ENCODE measurements around the gene EGFLAM.

Gene EGFLAM

GRCh38 chr5:38471709-38472108, 213.3 kb downstream of the EGFLAM start:
- no peak for DNase-seq (ENCODE audit: low read depth in 2 of 2)

GRCh38 chr5:38472541-38472940, 214.2 kb downstream of the EGFLAM start:
- no peak for DNase-seq (ENCODE audit: low read depth in 2 of 2)

- DNase-seq (ENCODE audit: low read depth in 2 of 2): no peak
Measured at GRCh38 chr5:38473008-38473407, 214.6 kb downstream of the EGFLAM start.

DNA sequence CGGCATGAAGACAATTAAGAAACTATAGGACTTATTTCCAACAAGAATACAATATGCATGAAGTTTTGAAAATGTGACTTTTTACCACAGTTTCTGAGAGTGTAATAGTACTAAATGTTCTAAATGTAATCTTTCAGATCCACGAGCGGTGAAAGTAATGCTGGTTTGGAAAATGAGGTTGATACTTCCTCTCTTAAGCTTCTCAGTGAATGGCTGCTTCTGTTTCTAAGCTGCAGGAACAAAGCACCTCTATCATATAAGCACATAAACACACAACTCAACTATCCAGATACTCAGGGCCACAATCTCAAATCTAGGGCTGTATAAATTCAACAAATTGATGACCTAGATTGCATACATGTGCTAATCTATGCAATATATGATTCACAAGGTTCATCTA, 219.8 kb downstream of the EGFLAM start:
- DNase-seq (ENCODE audit: low read depth in 2 of 2): no peak

GRCh38 chr5:38478878-38479277, 220.5 kb downstream of the EGFLAM start:
- DNase-seq (ENCODE audit: low read depth in 2 of 2): no peak

- no peak for DNase-seq (ENCODE audit: low read depth in 2 of 2)
Measured at GRCh38 chr5:38479315-38479904, 221.1 kb downstream of the EGFLAM start.

DNA sequence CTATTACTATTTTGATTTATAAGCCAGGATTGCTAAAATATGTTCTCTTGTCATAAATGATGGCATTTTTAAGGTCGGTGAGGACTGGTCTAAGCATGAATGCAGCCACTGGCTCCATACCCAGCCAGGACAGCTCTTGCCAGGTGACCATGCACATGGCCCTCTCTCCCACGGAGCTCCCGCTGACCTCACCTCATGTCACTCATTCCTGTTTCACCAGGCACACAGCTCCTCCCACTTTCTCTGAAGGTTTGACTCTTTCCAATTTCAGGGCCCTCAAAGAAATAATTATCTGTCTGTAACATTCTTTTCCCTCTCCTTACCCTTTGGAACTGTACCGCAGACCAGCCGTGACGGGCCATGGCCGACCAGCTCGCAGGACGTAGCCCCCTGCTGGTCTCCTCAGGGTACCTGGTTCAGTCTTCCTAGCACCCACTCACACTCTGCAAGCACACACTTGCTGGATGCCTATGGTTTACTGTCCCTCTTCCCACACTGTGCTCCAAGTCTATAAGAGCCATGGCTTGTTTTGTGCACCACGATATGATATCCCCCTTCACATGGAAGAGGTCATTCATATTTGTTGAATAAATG, 225.5 kb downstream of the EGFLAM start:
- DNase-seq (ENCODE audit: low read depth in 2 of 2): no peak

DNA sequence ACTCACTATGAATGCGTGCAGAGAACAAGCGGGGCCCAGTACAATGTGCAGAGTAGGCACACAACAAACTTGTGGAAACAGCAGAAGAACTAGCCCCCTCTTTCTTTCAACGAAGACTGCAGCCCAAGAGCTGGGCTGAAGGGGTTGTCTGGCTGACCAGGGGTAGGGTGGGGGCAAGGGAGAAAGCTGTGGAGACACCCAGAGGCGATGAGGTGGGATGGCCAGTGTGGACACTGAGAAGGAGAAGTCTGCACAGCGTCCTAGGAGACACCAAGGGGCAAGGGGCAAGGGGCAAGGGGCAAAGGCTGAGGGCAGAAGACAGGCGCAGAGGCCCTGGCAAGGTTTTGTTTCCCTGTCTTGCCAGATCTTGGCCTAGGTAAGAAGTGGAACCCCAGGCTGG, 235.8 kb downstream of the EGFLAM start:
- DNase-seq (ENCODE audit: low read depth in 2 of 2): no peak

DNA sequence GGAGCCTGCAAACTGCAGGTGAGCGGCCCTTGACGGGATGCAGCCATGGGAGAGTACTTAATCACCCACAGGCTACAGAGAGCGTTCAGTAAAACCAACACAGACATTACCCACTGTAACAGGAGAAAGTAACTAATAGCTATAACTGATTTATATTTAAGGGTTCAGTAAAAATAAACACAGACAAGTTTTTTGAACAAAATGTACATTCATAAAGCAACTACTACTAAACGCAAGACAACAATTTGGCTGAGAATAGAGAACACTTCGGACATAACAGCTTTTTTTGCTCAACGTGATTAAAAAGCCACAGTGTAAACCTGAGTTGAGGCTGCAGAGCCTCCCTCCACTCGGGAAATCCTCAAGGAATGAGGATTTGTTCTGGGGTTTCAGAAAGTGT, 236.4 kb downstream of the EGFLAM start:
- DNase-seq (ENCODE audit: low read depth in 2 of 2): no peak

GRCh38 chr5:38497946-38498345, 239.6 kb downstream of the EGFLAM start:
- DNase-seq (ENCODE audit: low read depth in 2 of 2): no peak

GRCh38 chr5:38500573-38501260, 242.4 kb downstream of the EGFLAM start:
- no peak for DNase-seq (ENCODE audit: low read depth in 2 of 2)

DNA sequence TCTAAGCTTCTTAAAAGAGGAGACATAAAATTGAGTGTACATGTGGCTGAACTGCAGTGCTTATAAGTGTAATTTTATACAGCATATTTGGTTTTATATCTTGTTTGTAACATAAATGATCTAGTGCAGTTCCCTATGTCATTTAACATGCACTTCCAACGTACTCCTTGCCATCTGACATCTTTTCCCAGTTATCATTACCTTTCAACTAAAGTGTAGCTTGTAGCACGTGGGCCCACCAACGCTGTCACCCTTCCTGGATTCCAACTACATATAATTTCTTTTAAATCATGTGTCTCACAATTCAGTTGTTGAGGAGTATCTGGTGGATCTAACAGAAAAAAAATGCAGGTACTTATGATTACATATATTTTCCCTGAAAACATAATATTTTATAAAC, 247.9 kb downstream of the EGFLAM start:
- no peak for DNase-seq (ENCODE audit: low read depth in 2 of 2)

DNA sequence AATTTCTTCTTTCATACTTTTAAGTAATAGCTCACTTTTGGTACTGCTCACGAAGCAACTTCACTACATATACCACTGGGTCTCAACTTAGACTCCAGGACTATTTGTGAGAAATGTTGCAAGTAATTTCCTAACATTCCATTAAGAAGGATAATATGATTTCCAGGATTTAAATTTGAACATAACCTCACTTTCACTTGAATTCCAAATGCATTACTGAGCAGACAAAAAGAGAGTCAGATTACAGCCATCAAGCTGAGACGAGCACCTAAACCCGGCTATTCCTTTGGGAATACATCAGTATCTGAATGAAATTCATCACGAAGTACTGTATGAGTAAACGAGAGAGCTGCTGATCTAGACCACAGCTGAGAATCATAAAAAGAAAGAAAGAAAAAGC, 250.8 kb downstream of the EGFLAM start:
- no peak for DNase-seq (ENCODE audit: low read depth in 2 of 2)

Measured in stimulated activated CD4-positive, alpha-beta T cell treated with anti-CD3 and anti-CD28 coated beads, Interleukin-12 subunit alpha, Interleukin-12 subunit beta, amount 100 ng/mL, for 24 hours (primary cell).